H9 (cell line): Measurements from ENCODE around the gene MUSK. TPM values are rescaled to one million over a fixed set of nuclear protein-coding genes. Genes with fewer than 3 reads are reported as not detected.

Experiments used
- DNase-seq: peaks from one replicate; pipeline ENCODE4 v3.0.0-alpha.2; 2017
- H2AFZ ChIP-seq: one replicate; pipeline ENCODE4 v1.6.1; 2013; ENCODE audit warnings: mild to moderate bottlenecking, low read length, control low read depth, moderate library complexity
- H2AK5ac ChIP-seq: 2 replicates; pipeline ENCODE4 v1.6.1; 2013; ENCODE audit warnings: low read length, control low read depth, mixed read lengths; ENCODE audit not compliant: insufficient read length
- H2BK120ac ChIP-seq: one replicate; pipeline ENCODE4 v1.6.1; 2013; ENCODE audit warnings: low read depth, mild to moderate bottlenecking, low read length, control low read depth, inconsistent platforms; ENCODE audit not compliant: poor library complexity, severe bottlenecking
- H2BK12ac ChIP-seq: 2 replicates; pipeline ENCODE4 v1.6.1; 2013; ENCODE audit warnings: low read length, control low read depth, mixed read lengths, low read depth; ENCODE audit not compliant: insufficient read length
- H2BK15ac ChIP-seq: 2 replicates; pipeline ENCODE4 v1.6.1; 2013; ENCODE audit warnings: low read depth, low read length, control low read depth
- H2BK20ac ChIP-seq: one replicate; pipeline ENCODE4 v1.6.1; 2013; ENCODE audit warnings: low read depth, mild to moderate bottlenecking, low read length, control low read depth, inconsistent platforms; ENCODE audit not compliant: poor library complexity, severe bottlenecking
- H2BK5ac ChIP-seq: 2 replicates; pipeline ENCODE4 v1.6.1; 2013; ENCODE audit warnings: low read length, control low read depth, mixed read lengths; ENCODE audit not compliant: insufficient read length
- H3K14ac ChIP-seq: 2 replicates; pipeline ENCODE4 v1.6.1; 2013; ENCODE audit warnings: low read length, control low read depth; ENCODE audit not compliant: insufficient read depth
- H3K18ac ChIP-seq: 2 replicates; pipeline ENCODE4 v1.6.1; 2013; ENCODE audit warnings: low read depth, mild to moderate bottlenecking, mixed read lengths, low read length, control low read depth; ENCODE audit not compliant: insufficient read length
- H3K23ac ChIP-seq: 2 replicates; pipeline ENCODE4 v1.6.1; 2013; ENCODE audit warnings: low read length, control low read depth, mixed read lengths, low read depth; ENCODE audit not compliant: insufficient read length
- H3K23me2 ChIP-seq: 2 replicates; pipeline ENCODE4 v1.6.1; 2013; ENCODE audit warnings: low read depth, mild to moderate bottlenecking, mixed read lengths, low read length, control low read depth; ENCODE audit not compliant: insufficient read length, poor library complexity, severe bottlenecking
- H3K27ac ChIP-seq: 2 replicates; pipeline ENCODE4 v1.5.1; 2013; ENCODE audit warnings: low read length, control low read depth, mixed read lengths, low read depth; ENCODE audit not compliant: insufficient read length
- H3K27me3 ChIP-seq: 2 replicates; pipeline ENCODE4 v1.6.1; 2013; ENCODE audit warnings: low read length, control low read depth, inconsistent platforms; ENCODE audit not compliant: insufficient read depth
- H3K4ac ChIP-seq: 2 replicates; pipeline ENCODE4 v1.6.1; 2013; ENCODE audit warnings: low read depth, mild to moderate bottlenecking, control low read depth, inconsistent platforms, low read length, moderate library complexity
- H3K4me1 ChIP-seq: 2 replicates; pipeline ENCODE4 v1.6.1; 2013; ENCODE audit warnings: low read length, control low read depth, inconsistent platforms; ENCODE audit not compliant: insufficient read depth
- H3K4me2 ChIP-seq: 2 replicates; pipeline ENCODE4 v1.6.1; 2013; ENCODE audit warnings: low read length, control low read depth, mixed read lengths; ENCODE audit not compliant: insufficient read length, insufficient read depth
- H3K56ac ChIP-seq: 2 replicates; pipeline ENCODE4 v1.6.1; 2013; ENCODE audit warnings: low read depth, mild to moderate bottlenecking, mixed read lengths, low read length, control low read depth; ENCODE audit not compliant: insufficient read length
- H3K79me1 ChIP-seq: 2 replicates; pipeline ENCODE4 v1.6.1; 2013; ENCODE audit warnings: low read depth, mild to moderate bottlenecking, moderate library complexity, low read length, control low read depth, inconsistent platforms; ENCODE audit not compliant: insufficient read depth, poor library complexity, severe bottlenecking
- H3K79me2 ChIP-seq: 2 replicates; pipeline ENCODE4 v1.6.1; 2013; ENCODE audit warnings: low read length, control low read depth, inconsistent platforms; ENCODE audit not compliant: insufficient read depth
- H3K9ac ChIP-seq: 2 replicates; pipeline ENCODE4 v1.6.1; 2013; ENCODE audit warnings: low read length, control low read depth, mixed read lengths; ENCODE audit not compliant: insufficient read length; ENCODE audit errors: extremely low read depth
- H3K9me3 ChIP-seq: one replicate; pipeline ENCODE4 v1.6.1; 2013; ENCODE audit warnings: low read depth, low read length, inconsistent platforms; ENCODE audit not compliant: control insufficient read depth
- H3T11ph ChIP-seq: one replicate; pipeline ENCODE4 v1.6.1; 2013; ENCODE audit warnings: mild to moderate bottlenecking, low read length, control low read depth, inconsistent platforms
- H4K20me1 ChIP-seq: one replicate; pipeline ENCODE4 v1.6.1; 2013; ENCODE audit not compliant: control insufficient read depth, insufficient read length, insufficient read depth
- H4K5ac ChIP-seq: 2 replicates; pipeline ENCODE4 v1.6.1; 2013; ENCODE audit warnings: low read depth, mild to moderate bottlenecking, mixed read lengths, low read length, control low read depth; ENCODE audit not compliant: insufficient read length
- H4K8ac ChIP-seq: replicated peaks from 2 replicates; pipeline ENCODE4 v1.6.1; 2013; ENCODE audit warnings: low read length, control low read depth, mixed read lengths, low read depth; ENCODE audit not compliant: insufficient read length
- H4K91ac ChIP-seq: 2 replicates; pipeline ENCODE4 v1.6.1; 2013; ENCODE audit warnings: low read depth, mild to moderate bottlenecking, moderate library complexity, mixed read lengths, low read length, control low read depth; ENCODE audit not compliant: insufficient read length
- H3K27ac Mint-ChIP-seq, 3 experiments: 2 replicates in 2 of 3; 3 replicates in 1 of 3; pipeline ENCODE4 v1.8.0; 2020 to 2021; ENCODE audit warnings: mixed read lengths in 3 of 3, mild to moderate bottlenecking in 1 of 3, moderate library complexity in 1 of 3
- H3K27me3 Mint-ChIP-seq: 2 replicates; pipeline ENCODE4 v1.8.0; 2021; ENCODE audit warnings: low read depth, mild to moderate bottlenecking, moderate library complexity, mixed read lengths
- H3K36me3 Mint-ChIP-seq, 3 experiments: 2 replicates in 2 of 3; 3 replicates in 1 of 3; pipeline ENCODE4 v1.8.0; 2020 to 2021; ENCODE audit warnings: low read depth in 3 of 3, mixed read lengths in 3 of 3; ENCODE audit not compliant: insufficient read depth in 1 of 3
- H3K4me1 Mint-ChIP-seq, 2 experiments: 2 replicates each; pipeline ENCODE4 v1.8.0; 2020; ENCODE audit warnings: mixed read lengths in 2 of 2
- H3K4me3 Mint-ChIP-seq, 2 experiments: 2 replicates in 1 of 2; 3 replicates in 1 of 2; pipeline ENCODE4 v1.8.0; 2020 to 2021; ENCODE audit warnings: mild to moderate bottlenecking in 2 of 2, mixed read lengths in 2 of 2, moderate library complexity in 1 of 2
- H3K9me3 Mint-ChIP-seq, 2 experiments: 2 replicates in 1 of 2; 3 replicates in 1 of 2; pipeline ENCODE4 v1.8.0; 2020; ENCODE audit warnings: mild to moderate bottlenecking in 2 of 2, mixed read lengths in 2 of 2, moderate library complexity in 1 of 2
- WGBS: extraction: QIAGEN DNeasy Blood & Tissue Kit; methylation state at CpG from one replicate; pipeline ENCODE4 v1.1.7; 2013; ENCODE audit warnings: missing lambda C conversion rate, low lambda C conversion rate, mixed read lengths; ENCODE audit not compliant: insufficient read length; ENCODE audit errors: extremely low coverage; 5-methylcytosine and 5-hydroxymethylcytosine counted together
- total RNA-seq: library from RNA; stranded (reverse); gene quantifications from 2 replicates; pipeline ENCODE4 v1.2.1, GENCODE V29; 2021
- TF ChIP-seq, protein P1 (sequence below): fragments of 200-600 bp; sonication (generic); conservative IDR thresholded peaks from 3 replicates; pipeline ENCODE4 v1.8.0; 2021; ENCODE audit warnings: antibody characterized with exemption, mild to moderate bottlenecking

Gene MUSK
- total RNA-seq, 1 experiment from 2014 or later: not detected

DNA sequence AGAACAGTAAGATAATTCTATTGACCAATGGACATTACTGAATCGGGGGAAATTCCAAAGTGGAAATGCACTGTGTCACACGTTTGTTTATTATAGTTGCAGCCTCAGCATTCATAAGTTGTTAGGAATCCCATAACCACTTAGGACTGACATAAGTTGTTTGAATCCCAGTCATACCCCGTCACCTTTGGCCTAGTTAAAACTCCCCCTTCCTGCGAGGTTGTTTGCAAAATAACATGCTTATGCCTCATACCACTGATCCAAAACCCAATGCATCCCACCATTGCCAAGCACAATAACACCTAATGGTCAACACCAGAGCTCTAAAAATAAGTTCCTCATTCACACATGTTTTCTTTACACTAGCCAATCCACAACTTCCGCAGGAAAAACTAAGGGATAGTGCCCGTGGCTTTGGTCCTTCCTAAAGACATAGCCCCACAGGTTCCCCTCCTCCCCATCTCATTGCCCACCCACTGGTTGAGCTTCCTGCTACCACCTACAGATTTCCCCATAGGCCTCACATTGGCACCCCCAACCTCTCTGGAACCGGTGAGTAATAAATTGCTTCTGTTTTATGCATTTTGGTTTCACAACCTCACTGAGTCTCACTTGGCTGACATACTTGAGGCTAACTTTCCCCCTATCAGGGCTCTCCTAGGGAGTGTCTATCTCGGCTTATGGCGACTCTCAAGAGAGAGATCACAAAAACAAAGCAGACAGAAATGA lies 42.3 kb upstream of the MUSK start:
- no CpG with 5 or more reads among the region's 9 CpGs for WGBS
- Mint-ChIP-seq H3K4me1 (peaks cover 8% of the 10 kb centered on the region in 2 experiments), H3K4me3 (no peak overlapping the region), H3K27ac (no peak overlapping the region; a peak in 1 of 7 replicates), H3K9me3 (no peaks in the 10 kb centered on the region; a peak in 1 of 5 replicates), H3K27me3 (no peaks in the 10 kb centered on the region), H3K36me3 (no peaks in the 10 kb centered on the region; a peak in 1 of 7 replicates)
- no peak for DNase-seq
- Histone ChIP-seq H4K8ac (no peak overlapping the region), H3K27ac (no peak overlapping the region), H4K91ac (no peak overlapping the region), H3K4me2 (no peak overlapping the region), H3K79me2 (no peaks in the 10 kb centered on the region), H2BK5ac (no peak overlapping the region), H3K18ac (no peak overlapping the region), H3K4me1 (peaks cover 2% of the 10 kb centered on the region; the same call in 1 of the 2 replicates), H3K23ac (no peak overlapping the region), H3K9me3 (no peaks in the 10 kb centered on the region), H2AFZ (no peak overlapping the region), H3K4ac (no peak overlapping the region), H3K27me3 (no peaks in the 10 kb centered on the region), H3K56ac (no peak overlapping the region), H2BK12ac (no peak overlapping the region), H3K79me1 (no peaks in the 10 kb centered on the region), H2BK15ac (no peak overlapping the region), H2BK20ac (no peak overlapping the region), H3K9ac (no peak overlapping the region), H4K5ac (no peak overlapping the region), H2AK5ac (no peak overlapping the region), H4K20me1 (no peaks in the 10 kb centered on the region), H3K23me2 (no peaks in the 10 kb centered on the region), H3T11ph (no peak overlapping the region), H3K14ac (no peak overlapping the region), H2BK120ac (no peak overlapping the region)
- TF ChIP-seq, protein P1, sequence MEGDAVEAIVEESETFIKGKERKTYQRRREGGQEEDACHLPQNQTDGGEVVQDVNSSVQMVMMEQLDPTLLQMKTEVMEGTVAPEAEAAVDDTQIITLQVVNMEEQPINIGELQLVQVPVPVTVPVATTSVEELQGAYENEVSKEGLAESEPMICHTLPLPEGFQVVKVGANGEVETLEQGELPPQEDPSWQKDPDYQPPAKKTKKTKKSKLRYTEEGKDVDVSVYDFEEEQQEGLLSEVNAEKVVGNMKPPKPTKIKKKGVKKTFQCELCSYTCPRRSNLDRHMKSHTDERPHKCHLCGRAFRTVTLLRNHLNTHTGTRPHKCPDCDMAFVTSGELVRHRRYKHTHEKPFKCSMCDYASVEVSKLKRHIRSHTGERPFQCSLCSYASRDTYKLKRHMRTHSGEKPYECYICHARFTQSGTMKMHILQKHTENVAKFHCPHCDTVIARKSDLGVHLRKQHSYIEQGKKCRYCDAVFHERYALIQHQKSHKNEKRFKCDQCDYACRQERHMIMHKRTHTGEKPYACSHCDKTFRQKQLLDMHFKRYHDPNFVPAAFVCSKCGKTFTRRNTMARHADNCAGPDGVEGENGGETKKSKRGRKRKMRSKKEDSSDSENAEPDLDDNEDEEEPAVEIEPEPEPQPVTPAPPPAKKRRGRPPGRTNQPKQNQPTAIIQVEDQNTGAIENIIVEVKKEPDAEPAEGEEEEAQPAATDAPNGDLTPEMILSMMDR: no peak
